Stimulated activated naive CD4-positive, alpha-beta T cell (primary cell): ENCODE results near the gene ADAMTS15.
"Not testable (repeated sequence)": the region's sequence is repeated elsewhere in the genome, so short reads cannot be mapped to it uniquely, and the experiment has no call there.

Source experiments
- DNase-seq, 6 experiments: peaks; one replicate each; lab custom pipeline; 2025; lab: John Stamatoyannopoulos, UW

The ADAMTS15 gene

DNA sequence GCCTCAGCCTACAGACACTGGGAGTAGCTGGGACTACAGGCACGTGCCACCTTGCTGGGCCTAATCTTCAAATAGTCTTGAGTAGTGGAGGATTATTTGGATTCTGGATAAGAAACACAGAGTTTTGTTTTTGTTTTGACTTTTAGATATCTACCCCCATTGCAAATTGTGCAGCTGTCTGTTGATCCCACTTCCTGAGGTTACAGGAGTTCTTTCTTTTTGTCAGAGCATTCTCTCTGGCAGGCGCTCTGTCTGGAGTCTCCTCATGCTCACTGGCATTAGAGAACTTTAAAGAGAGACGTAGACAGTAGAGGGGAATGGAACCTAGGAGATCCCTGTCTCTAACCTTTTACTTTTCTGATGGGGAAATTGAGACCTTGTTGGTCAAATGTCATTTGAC is 12.3 kb upstream of the ADAMTS15 start:
- DNase-seq = no peak

DNA sequence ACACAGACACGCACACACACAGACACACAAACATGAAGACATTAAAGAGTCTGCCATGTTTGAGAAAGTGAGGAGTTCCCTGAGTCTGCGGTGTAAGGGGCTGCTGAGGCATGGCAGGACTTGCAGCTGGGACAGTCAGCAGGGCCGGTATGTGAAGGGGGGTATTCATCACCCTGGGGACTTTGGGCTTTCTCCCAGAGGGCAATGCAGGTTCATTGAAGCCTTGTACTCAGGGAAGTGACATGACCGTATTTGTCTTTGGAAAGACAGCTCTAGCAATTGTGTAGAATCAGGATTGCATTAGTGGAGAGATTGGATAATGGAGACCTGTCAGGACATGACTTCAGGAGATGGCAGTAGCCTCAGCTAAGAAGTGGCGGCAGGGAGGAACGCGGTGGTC is 10.6 kb upstream of the ADAMTS15 start:
- no peak for DNase-seq

DNA sequence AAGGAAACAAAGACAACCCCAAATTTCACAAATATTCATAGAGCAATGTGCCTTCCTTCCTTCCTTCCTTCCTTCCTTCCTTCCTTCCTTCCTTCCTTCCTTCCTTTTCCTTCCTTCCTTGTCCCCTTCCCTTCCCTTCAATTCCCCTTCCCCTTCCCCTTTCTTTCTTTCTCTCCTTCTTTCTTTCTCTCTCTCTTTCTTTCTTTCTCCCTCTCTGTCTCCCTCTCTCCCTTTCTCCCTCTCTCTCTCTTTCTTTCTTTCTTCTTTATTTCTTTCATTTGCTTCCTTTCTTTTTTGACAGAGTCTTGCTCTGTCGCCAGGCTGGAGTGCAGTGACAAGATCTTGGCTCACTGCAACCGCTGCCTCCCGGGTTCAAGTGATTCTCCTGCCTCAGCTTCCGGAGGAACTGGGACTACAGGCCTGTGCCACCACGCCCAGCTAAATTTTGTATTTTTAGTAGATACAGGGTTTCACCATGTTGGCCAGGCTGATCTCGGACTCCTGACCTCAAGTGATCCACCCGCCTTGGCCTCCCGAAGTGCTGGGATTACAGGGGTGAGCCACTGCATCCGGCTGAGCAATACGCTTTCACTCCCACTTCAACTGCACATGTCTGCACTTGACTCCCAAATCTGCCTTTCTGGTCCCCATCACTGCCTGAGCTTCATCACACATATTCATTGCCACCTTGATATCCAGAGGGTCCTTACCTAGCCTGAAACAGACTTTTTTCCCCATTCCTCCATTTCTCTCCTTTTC is 9.9 kb upstream of the ADAMTS15 start:
- DNase-seq = not testable (repeated sequence)

DNA sequence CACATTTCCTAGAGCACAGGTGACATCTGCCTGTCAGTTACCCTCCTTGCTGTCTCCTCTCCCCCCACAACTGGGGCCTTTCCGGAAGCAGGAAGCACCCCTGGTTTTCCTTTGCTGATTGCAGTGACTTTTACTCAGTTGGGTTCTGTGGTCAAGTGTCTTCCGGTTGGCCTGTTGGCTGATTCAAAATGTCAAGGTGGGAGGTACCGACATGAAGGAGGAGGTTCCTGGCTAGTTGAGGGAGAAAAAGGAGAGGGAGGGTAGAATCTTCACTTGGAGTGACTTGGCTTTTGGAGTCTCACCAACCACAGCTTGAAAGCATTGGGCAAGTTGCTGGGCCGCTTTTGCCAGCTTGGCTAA is 9.3 kb upstream of the ADAMTS15 start:
- DNase-seq = no peak

DNA sequence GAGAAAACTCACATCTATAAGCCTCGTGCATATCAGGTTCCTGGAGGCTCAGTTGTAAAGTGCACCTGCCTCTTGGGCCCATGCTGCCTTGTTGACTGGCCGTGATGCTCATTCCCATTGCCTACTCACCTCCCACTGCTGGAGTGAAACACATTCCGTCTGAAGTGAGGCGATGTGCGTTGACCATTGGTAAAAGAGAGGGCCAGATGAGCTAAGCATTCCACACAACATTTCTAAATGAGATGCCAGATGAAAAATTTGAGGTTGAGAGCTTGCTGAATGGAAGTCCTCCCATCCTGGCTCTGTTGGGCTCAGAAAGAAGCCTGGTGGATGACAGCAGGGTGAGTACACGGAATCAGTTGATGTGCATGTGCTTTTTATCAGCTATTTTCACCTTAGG is 8.6 kb upstream of the ADAMTS15 start:
- no peak for DNase-seq

DNA sequence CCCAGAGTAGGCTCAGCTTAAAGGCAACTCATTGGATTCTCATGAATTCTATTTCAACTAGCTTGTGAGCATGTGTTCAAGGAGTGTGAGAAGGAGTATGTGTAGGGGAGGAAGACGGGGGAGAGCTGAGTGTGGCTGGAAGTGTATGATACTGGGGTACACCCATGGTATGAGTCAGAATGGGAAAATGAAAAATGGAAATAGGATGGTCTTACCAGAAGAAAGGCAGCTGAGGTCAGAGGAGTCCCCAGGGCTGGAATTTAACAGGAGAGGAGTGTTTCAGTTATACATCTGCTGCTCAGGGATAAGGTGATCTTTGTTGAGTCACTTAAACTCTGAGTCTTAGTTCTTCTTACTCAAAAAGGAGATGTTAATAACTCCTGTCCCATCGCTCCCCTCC is 6.7 kb upstream of the ADAMTS15 start:
- DNase-seq = no peak

DNA sequence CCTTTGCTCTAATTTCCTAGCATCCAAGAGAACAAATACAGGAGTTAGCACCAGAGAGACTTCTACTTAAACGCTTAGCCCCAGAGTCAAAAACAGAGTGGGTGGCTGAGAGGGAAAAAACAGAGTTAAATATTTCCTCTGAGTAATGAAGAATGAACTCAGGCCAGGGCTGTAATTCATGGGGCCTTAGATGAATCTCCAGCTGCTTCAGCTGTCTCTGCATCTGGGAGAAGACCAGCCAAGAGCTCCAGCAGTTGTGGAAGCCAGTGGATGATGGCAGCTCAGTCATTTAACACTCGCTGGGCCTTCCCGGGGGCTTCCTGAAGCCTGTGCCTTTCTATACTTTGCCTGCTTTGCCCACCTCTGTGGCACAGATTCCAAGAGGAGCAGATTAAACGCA is 5.7 kb upstream of the ADAMTS15 start:
- no peak for DNase-seq

DNA sequence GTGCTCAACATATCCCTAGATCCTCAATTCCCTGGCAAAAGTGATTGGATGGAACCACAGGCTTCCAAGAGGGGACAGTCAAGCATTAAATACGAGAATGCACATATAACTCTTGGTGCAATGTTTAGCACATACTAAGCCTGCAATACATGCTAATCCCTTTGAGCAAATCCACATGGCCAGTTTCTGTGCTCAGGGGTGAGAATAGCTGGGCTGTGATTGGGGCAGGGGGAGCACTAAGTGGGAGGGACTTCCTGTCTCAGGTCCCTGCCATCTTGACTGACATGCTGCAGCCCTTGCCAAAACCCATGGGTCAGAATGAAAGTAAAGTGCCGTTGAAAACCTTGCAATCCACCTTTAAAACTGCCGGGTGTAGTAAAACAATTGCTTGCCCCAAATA is 2.7 kb upstream of the ADAMTS15 start:
- DNase-seq = no peak

DNA sequence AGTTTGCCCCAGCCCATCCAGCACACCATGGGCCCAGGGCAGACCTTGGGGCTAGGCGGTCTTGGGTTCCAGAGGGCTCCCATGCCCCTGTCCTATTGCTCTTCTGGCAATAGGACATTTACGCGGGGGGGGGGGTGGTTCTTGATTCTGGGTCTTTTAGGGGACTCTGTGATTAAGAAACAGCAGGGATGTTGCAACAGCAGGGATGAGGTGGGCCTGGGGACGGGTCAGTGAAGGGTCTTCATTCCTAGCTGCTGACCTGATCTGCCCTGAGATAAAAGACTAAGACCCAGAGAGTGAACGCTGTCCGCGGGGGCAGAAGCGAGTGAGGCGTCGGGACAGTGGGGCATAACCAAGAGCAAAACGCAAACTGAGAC is 418 bp upstream of the ADAMTS15 start:
- DNase-seq = no peak

DNA sequence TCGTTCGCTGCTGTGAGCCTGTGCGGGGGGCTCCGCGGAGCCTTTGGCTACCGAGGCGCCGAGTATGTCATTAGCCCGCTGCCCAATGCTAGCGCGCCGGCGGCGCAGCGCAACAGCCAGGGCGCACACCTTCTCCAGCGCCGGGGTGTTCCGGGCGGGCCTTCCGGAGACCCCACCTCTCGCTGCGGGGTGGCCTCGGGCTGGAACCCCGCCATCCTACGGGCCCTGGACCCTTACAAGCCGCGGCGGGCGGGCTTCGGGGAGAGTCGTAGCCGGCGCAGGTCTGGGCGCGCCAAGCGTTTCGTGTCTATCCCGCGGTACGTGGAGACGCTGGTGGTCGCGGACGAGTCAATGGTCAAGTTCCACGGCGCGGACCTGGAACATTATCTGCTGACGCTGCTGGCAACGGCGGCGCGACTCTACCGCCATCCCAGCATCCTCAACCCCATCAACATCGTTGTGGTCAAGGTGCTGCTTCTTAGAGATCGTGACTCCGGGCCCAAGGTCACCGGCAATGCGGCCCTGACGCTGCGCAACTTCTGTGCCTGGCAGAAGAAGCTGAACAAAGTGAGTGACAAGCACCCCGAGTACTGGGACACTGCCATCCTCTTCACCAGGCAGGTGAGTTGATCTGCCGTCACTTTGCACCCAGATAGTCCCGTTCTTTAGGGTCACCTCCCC is 1.0 kb downstream of the ADAMTS15 start:
- DNase-seq = no peak

DNA sequence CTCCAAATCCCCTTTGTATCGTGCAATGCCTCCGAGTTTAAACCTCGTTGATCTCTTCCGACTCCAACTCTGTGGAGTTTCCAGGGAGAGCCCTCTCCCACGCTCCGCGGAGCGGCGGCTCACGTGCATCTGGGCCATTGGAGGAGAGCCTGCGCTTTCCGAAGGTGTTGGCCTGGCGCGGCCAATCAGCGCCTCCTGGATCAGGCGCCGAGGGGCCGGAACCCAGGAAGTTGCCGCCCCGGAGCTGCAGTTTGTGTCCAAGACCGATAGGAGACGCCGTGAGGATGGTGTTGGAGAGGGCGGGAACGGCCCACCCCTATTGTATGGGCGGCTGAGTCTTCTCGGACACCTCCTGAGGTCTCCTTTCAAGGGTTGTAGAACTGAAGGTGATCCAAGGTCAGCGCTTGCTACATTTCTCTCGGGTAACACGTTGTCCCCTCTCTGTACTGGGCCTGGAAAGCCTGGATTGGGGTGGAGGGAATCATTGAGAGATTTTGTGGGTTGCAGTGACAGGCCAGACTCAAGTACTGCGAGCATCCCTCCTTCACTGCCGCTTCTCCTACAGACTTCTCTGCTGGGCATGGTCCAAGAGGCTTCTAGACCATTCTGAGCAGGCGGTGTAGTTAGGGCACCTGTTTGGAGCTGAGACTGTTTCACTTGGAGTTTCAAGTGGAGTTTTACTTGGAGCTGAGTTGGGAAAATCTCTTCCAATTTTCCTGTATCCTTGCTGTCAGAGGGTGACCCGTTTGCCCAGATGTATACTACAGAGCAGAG is 1.7 kb downstream of the ADAMTS15 start:
- DNase-seq = no peak

DNA sequence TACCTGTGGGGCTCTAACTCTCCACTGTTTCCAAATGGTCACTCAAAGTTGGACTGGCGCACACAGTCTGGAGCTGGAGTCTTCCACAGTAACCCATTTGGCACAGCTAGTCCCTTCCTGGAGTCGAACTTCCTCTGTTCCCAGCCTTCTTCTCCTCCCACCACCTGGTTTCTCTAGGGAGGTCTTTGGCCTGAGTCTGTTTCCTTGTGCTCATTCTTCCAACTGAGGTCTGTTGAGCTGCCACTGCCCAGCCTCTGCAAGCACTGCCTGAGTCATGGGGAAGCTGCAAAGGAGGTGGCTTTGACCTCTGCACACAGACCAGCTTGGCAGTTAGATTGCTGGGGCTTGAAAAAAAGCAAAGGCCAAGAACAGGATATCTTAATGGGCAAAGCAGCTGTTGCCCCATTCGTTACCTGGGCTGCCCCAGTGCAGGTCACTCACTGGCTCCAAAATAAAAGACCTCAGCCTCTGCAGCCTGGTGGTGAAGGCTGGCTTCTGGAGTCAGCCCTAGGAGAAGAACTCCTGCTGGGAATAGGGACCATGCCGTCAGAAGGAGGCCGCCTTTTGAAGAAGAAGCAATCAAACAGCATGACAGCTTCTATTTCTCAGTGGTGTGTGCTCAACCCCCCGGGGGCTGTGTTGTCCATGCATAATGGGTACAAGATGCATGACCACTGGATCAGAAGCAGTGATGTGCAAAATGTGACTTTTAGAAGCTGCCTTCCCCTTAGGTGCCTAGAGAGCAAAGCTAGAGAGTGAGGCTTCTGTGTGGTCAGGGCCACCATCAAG is 3.0 kb downstream of the ADAMTS15 start:
- DNase-seq = no peak

DNA sequence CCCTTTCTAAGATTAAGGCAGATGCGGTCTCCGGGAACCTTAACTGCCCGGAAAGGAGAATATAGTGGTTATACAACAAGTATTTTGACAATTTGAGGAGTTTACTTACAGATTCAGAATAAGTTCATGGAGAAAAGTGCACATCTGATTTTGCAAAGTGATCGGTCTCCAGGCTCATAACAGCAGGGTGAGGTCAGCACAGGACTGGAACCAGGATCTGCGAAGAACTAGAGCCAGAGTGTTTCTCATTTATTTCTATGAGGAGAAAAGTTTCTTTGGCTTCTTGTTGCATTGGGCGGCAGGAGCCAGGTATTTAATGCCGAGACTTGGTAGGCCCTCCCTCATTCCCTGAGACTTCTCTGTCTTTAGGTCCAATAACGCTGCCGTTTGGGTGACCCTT is 3.7 kb downstream of the ADAMTS15 start:
- no peak for DNase-seq

DNA sequence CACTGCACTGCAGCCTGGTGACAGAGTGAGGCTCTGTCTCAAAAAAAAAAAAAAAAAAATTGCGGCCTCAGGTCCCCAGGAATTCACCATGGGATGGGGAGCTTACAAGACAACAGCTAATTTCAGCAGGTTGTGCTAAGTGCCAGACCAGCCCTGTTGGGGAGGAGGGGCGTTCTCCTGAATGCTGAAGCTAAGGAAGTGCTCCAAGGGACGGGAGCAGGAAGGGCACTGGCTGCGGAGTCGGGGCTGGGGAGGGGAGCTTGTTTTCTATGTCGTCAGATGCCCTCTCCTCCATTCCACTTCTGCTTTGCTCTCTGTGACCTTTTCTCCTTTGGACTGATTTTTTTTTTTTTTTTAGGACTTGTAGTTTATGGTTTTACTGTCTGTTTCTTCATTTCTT is 4.5 kb downstream of the ADAMTS15 start:
- no peak for DNase-seq

DNA sequence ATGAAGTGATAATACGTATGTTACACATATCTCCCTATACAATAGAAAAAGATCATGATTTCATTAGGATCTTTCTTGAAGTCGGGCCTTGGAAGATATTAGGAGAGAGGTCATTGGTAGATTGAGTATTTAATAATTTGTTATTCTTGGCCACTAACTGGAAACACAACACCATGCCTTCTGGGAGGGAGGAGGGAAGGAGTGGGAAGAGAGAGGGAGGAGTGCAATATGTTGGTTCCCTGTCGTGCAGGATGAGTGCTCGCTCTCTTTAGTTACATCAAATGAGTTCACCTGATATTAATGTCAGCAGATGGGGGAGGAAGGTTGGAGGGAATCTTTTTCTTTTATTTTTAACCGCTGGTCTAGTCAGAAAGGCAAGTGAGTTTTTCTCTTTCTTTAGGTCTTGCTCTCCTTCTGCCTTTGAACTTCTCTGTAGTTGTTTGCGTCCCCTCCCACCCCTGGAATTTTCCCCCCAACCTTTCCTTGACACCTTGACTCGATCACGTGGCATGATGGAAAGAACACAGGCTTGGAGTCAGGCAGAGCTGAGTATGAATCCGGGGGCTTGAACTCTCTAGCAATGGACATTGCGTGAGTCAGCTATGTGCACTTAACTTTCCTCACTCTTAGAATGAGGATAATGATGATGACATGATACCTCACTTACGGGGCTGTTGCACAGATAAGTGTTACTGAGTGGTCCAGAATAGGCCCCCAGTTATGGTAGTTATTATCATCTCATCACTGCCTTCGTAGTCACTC is 6.2 kb downstream of the ADAMTS15 start:
- no peak for DNase-seq

DNA sequence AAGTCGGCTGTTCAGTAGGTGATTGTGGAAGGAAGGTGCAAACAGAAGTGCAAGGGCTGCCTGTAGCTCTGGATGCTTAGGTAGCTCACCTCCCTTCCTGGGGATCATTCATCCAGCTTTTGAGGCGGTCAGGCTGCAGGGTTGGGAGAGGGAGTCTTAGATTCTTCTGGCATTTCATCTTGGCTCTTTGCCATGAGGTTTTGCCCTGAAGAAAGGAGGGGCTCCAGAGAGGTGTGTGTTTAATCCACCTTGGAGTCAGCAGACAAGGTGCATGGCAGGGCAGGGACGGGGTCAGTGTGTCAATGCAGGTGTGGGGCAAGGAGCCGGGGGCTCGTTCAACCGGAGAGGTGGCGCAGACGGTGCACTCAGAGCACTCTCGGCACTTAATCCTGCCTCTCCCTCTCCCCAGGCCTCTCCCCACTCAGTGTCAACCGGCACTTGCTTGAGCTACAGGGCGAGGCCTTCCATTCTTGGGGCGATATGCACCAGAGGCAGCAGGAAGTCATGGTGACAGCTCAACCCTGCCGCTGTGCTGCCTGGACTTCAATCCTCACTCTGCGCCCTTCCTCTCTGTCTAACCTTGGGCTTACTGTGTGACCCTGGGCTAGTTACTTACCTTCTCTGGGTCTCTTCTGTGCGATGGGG is 7.2 kb downstream of the ADAMTS15 start:
- DNase-seq = no peak

DNA sequence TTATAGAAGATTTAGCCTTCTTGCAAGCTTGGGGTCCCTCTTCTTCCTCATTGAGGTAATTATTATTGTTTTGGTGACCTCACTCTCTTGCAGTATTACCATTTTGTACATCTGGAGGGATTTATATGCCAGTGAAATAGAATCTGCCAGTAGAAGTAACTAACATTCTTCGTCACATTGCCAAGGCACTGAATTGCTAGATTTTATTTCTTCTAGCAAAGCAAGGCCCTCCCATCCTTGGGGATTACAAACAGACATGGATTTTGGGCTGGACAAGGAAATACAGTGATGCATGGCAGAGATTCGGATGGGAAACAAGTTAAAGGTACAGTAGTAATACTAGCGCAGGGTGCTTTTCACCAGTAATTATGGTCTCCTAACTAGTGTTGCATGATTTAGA is 7.8 kb downstream of the ADAMTS15 start:
- DNase-seq = no peak

DNA sequence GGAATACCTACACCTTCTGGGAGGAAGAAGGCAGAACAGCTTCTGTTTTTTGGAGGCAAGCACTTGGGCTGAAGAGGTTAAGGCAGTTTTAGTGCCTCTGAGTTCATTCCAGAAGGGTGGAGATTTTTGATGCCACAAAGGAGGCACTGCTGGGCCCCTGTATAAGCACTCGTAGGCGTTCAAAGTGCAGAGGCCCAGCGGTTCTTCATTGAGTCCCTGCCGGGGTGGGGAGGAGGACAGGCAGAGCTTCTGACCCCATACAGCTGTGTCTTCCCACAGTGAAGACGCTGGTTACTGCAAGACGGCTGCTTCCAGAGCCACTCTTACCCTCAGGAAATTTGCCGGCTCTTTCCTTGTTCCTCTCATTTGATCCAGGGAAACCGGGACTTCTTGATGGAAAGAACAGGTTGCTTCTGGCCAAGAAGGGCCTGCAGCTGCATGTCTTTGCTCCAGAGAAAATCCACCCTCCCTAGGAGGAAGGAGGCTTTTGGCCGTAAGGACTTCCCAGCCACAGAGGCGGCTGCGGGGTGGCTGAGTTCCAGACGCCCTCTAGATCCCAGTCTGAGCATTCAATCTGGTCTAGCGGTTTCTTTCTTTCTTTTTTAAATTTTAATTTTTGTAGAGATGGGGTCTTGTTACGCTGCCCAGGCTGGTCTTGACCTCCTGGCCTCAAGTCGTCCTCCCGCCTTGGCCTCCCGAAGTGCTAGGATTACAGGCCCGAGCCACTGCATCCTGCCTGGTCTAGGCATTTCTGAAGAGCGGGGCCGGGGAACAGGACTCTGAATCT is 9.4 kb downstream of the ADAMTS15 start:
- no peak for DNase-seq

DNA sequence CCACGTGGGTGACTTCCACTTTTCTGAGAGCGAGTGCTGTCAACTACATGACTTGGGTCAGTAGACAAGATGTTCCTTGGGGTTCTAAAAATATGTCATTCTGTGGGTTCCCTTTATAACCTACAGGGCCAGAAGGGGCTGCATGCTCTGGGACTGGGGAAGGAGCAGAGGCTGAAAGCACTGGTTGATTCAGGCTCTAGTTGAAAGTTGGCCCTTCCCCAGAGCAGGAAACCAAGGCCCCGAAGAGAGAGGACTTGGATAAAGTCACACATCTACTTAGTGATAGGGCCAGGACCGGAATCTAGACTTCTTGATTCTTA is 9.9 kb downstream of the ADAMTS15 start:
- no peak for DNase-seq

DNA sequence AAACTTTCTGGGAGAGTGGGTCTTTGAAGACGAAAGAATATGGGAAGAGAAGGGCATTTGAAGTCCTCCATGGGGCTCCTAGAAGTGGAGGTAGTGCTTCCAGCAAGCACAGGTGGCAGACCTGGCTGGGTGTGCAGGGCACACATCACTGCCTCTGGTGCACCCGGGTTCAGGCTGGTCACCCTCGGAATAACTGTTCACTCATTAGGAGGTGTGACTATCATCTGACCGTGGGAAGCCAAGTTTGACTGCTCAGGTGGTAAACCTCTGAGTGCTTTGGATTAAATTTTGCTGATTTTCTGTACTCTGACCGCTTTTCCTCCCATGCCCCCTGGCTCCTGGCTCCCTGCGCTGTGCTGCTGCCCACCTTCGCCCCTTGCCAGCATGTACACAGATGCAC is 11.1 kb downstream of the ADAMTS15 start:
- no peak for DNase-seq
